Ovary (tissue), 9 donors: ENCODE results near the gene UROC1. TPM values are rescaled to one million over a fixed set of nuclear protein-coding genes. Genes with fewer than 3 reads are reported as not detected.

Source experiments
- DNase-seq, 5 donors: peaks; one replicate each; pipeline ENCODE4 v3.0.0-alpha.2; 2019 to 2020
- H3K27ac ChIP-seq, 2 donors: fragments of 200-600 bp; one replicate each; pipeline versions ENCODE4 v1.5.1 to v1.8.0; 2019 to 2022
- H3K27me3 ChIP-seq: fragments of 200-600 bp; one replicate; pipeline ENCODE4 v1.8.0; 2022
- H3K36me3 ChIP-seq: fragments of 200-600 bp; sonication (generic); one replicate; pipeline ENCODE4 v1.5.1; 2019
- H3K4me1 ChIP-seq: one replicate; pipeline ENCODE4 v1.8.1; 2013; ENCODE audit warnings: mild to moderate bottlenecking, moderate library complexity; ENCODE audit not compliant: insufficient read depth
- H3K4me3 ChIP-seq: fragments of 200-600 bp; sonication (generic); one replicate; pipeline ENCODE4 v1.5.1; 2017
- H3K9me3 ChIP-seq, 2 donors: fragments of 200-600 bp in 1 of 2; sonication (generic) in 1 of 2; one replicate each; pipeline versions ENCODE4 v1.5.1 to v1.8.1; 2013 to 2019; ENCODE audit warnings: mild to moderate bottlenecking in 1 of 2, moderate library complexity in 1 of 2
- EP300 ChIP-seq: sonication (generic); formaldehyde crosslinking; IDR thresholded peaks from one replicate; pipeline ENCODE4 v1.6.1; 2017; ENCODE audit warnings: antibody characterized with exemption
- POLR2A ChIP-seq: fragments of 450-650 bp; IDR thresholded peaks from one replicate; pipeline ENCODE4 v1.6.1; 2017; ENCODE audit warnings: antibody characterized with exemption, mild to moderate bottlenecking, moderate library complexity
- WGBS, 3 donors: extraction: QIAGEN DNeasy Blood & Tissue Kit in 1 of 3; methylation state at CpG; one replicate each; pipeline versions ENCODE4 v1.1.5 to v1.1.7; 2013 to 2017; 5-methylcytosine and 5-hydroxymethylcytosine counted together
- intact Hi-C, 4 donors: fragments of 100-400 bp; cut with DNase I; formaldehyde crosslinking; loops; one replicate each; pipeline versions ENCODE4 v1.11.0 to v1.15.1; 2022 to 2023
- polyA plus RNA-seq, 2 donors: library from polyadenylated mRNA; stranded (reverse); fragments of 200-250 nt in 1 of 2; fragments of 350-450 nt in 1 of 2; fragmentation: Illumina TruSeq in 1 of 2; extraction: RNeasy Lipid Tissue Mini Kit (QIAGEN cat#74804) in 1 of 2; gene quantifications; one replicate each; pipeline ENCODE4 v1.2.3, GENCODE V29; 2013 to 2014
- total RNA-seq, 7 donors: library from RNA; depleted of rRNA in 2 of 7; stranded (reverse); fragments of >200 nt in 2 of 7; fragmentation: NEBNext Ultra II Directional in 3 of 7; extraction: Animal tissue kit (Norgen Biotek cat#: 25700) in 3 of 7; gene quantifications; one replicate each; pipeline versions ENCODE4 v1.1.0 to v1.2.4, GENCODE V29; 2016 to 2023
- TF ChIP-seq, protein P1 (sequence below), 3 donors: fragments of 450-650 bp in 2 of 3; fragments of 200-600 bp in 1 of 3; IDR thresholded peaks; one replicate each; pipeline versions ENCODE4 v1.5.1 to v1.8.0; 2016 to 2022; ENCODE audit warnings: antibody characterized with exemption in 3 of 3, mild to moderate bottlenecking in 1 of 3
- donor health status: DM: no; HTN: no; CAD: no; lungs with moderate emphysema.
- donor health status: DM: no; HTN: no; CAD: no.
- donor health status: Bipolar disorder and iron deficiency.
- donor health status: DM: yes; HTN: yes; CAD: no.
- donor health status: DM: no; HTN: no; CAD: no.
- donor health status: DM: yes; HTN: yes; CAD: no.

The UROC1 gene
- total and polyA plus RNA-seq, 9 donors, result 0.06 to 0.32 (median 0.12) TPM; not detected in 4

DNA sequence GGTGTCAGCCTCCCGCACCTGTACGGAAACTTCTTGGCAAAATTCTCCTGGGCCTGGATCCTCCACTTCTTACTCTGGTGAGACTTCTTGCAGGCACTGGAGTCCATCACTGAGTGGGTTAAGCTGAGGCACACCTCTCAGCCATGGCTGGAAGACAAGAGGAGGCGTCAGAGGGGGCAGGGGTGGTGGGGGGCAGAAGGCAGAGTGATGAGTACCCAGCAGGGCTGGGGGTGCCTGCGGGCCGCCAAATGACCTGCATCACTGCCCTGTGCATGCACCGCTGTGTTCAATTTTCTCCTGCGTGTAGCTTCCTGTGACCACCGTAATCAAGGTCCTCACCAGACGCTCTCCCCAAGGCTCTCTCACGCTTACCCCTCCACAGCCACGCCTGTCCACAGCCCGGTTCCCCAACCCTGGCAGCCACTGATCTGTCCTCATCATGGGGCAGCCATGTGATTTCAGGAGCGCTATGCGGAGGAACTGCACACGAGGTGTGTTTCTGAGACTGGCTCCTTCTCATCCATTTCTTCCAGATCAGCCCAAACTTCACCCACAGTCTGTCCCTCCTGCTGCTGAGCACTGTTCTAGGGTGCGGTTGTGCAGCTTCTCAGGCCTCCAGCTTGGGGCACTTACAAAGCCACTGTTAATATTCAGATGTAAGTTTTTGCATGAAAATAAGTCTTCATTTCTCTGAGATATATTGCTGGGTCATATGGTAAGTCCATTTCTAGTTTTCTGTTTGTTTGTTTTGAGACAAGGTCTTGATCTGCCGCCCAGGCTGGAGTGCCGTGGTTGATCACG lies 35.9 kb upstream of the UROC1 start:
- TF ChIP-seq, protein P1, sequence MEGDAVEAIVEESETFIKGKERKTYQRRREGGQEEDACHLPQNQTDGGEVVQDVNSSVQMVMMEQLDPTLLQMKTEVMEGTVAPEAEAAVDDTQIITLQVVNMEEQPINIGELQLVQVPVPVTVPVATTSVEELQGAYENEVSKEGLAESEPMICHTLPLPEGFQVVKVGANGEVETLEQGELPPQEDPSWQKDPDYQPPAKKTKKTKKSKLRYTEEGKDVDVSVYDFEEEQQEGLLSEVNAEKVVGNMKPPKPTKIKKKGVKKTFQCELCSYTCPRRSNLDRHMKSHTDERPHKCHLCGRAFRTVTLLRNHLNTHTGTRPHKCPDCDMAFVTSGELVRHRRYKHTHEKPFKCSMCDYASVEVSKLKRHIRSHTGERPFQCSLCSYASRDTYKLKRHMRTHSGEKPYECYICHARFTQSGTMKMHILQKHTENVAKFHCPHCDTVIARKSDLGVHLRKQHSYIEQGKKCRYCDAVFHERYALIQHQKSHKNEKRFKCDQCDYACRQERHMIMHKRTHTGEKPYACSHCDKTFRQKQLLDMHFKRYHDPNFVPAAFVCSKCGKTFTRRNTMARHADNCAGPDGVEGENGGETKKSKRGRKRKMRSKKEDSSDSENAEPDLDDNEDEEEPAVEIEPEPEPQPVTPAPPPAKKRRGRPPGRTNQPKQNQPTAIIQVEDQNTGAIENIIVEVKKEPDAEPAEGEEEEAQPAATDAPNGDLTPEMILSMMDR (IDR thresholded peaks at IDR 0.05), result no peak
- TF ChIP-seq POLR2A (no peak), EP300 (no peak)
- H3K4me3 ChIP-seq, result no peak overlapping the region
- DNase-seq, result peak in 2 of 5 donors; percentile 2 to 19
- intact Hi-C loops, result no loop called here
- H3K4me1 ChIP-seq, result no peaks in the 10 kb centered on the region
- WGBS, 3 donors, result 71 to 82% (median 72%) methylated on average over 19 of the region's 19 CpGs
- H3K27me3 ChIP-seq, result no peaks in the 10 kb centered on the region
- no peaks in the 10 kb centered on the region for H3K9me3 ChIP-seq
- H3K27ac ChIP-seq, result no peak overlapping the region
- no peaks in the 10 kb centered on the region for H3K36me3 ChIP-seq

DNA sequence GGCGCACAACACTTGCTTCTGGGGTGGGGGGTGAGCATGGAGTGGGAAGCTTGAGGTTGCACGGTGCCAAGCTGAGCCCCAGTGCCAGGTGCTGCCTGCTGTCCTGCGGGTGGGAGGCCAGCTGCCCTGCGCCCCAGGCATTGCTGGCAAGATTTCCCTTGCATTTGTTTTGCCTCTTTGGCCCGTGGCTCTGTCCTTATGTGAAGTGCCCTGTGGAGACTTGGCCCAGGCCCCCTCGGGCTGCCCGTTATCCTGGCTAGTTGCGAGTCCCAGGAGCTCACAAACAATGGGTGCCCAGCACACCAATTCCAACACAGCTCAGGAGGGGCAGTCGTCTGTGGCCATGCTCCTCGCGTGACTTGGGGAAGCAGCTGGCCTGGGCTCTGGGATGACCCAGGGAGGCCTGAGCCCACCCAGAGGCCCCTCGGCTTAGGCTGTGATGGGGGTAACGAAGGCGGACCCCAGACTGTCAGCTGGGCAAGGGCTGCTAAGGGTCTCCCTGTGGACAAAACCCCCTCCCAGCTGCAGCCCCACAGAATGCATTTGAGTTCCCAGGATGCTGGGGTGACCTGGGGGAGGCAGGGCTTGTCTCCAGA lies 35.2 kb upstream of the UROC1 start:
- peak in 2 of 5 donors; percentile 7 to 26 for DNase-seq
- H3K4me1 ChIP-seq, result no peaks in the 10 kb centered on the region
- intact Hi-C loops, result no loop called here
- no peaks in the 10 kb centered on the region for H3K9me3 ChIP-seq
- no peaks in the 10 kb centered on the region for H3K36me3 ChIP-seq
- no peak overlapping the region for H3K27ac ChIP-seq
- no peaks in the 10 kb centered on the region for H3K27me3 ChIP-seq
- no peak overlapping the region for H3K4me3 ChIP-seq
- TF ChIP-seq, protein P1 (IDR thresholded peaks at IDR 0.05), result no peak
- TF ChIP-seq POLR2A, result no peak
- no peak for TF ChIP-seq EP300
- 79 to 80% (median 80%) methylated on average over 14 of the region's 14 CpGs for WGBS, 3 donors

DNA sequence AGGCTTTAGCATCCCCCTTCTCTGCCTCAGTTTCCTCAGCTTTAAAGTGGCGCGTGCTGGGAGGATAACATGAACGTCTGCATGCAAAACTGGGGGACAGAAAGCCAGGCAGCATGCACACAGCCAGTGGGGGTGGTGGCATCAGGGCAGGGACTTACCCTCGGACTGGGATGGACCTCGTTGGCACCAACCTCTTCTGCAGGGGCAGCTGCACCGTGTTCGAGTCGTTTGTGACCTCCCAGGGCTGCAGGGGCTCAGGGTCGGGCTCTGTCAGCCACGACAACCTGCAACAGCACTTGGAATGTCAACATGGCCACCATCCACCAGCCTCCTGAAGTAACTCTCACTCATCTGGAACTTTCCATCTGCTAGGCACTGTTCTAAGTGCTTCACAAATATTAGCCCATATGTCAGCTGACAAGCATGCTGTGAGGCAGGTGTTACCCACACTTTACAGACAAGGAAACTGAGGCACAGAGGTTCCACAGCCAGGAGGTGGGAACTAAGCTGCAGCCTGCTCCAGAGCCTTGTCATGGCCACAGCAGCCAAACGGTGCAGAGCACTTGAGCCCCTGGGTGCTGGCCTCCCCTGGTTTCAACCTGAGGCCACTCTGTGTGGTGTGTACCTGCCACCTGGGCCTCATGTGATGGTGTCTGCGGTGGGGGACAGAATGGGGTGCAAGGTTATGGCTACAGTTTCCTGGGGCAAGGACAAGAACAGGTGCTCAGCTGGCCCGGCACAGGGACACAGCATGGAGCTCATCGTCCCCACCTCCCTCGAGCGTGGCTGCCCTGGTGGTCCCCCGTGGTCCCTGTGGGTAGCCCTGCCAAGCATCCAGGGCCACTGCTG lies 34.5 kb upstream of the UROC1 start:
- no peaks in the 10 kb centered on the region for H3K36me3 ChIP-seq
- no peak overlapping the region for H3K27ac ChIP-seq
- DNase-seq, result peak in 2 of 5 donors; percentile 5 to 21
- TF ChIP-seq EP300 (no peak), POLR2A (no peak)
- TF ChIP-seq, protein P1 (IDR thresholded peaks at IDR 0.05), result no peak
- H3K27me3 ChIP-seq, result no peaks in the 10 kb centered on the region
- H3K9me3 ChIP-seq, result no peaks in the 10 kb centered on the region
- intact Hi-C loops, result no loop called here
- H3K4me1 ChIP-seq, result no peaks in the 10 kb centered on the region
- no peak overlapping the region for H3K4me3 ChIP-seq
- WGBS, 3 donors, result 42 to 61% (median 48%) methylated on average over 17 of the region's 17 CpGs

DNA sequence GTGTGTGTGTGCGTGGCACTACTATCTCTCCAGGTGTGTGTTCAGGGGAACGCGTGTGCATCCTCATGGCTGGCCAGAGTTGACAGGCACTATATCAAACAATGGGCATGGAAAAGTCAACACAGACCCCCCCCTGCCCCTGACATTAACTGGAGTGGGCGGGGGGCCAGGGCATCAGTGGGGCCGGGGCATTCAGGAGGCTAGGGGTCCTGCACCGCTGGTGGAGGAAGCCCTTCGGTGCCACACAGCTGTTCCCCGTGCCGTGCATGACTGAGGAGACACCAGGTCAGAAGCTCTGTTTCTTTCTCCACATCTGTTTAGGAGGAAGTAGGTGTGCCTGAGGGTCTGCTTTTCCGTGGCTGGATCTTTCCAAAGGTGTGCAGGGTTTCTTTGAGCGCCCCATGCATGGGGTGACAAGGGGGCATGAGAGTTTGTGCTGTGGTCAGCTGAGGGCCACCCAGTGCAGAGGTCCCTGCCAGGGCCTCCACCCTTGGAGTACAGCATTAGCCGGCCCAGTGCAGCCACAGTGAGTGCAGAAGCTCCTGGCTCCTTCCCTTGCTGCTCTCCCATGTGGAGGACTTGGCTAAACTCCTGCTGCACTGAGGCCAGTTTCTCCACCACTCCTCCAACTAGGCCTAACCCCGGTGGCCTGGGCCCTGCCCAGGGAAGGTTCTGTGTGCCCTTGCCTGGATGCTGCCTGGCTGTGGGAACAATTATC lies 33.7 kb upstream of the UROC1 start:
- intact Hi-C loops, result no loop called here
- Histone ChIP-seq H3K9me3 (no peaks in the 10 kb centered on the region), H3K27ac (no peak overlapping the region), H3K27me3 (no peaks in the 10 kb centered on the region), H3K4me3 (no peak overlapping the region), H3K4me1 (no peaks in the 10 kb centered on the region), H3K36me3 (no peaks in the 10 kb centered on the region)
- TF ChIP-seq EP300, result no peak
- 58 to 66% (median 58%) methylated on average over 13 of the region's 13 CpGs for WGBS, 3 donors
- peak in 1 of 5 donors; percentile 38 for DNase-seq
